GM18505 (cell line): ENCODE measurements around the gene SHTN1.

Source experiments
- ATAC-seq: cut with Tn5 transposase; IDR thresholded peaks from one replicate; pipeline ENCODE4 v1.9.1; 2021; ENCODE audit not compliant: unreplicated experiment
- POLR2A ChIP-seq: IDR thresholded peaks from 4 replicates; pipeline ENCODE4 v1.6.1; 2011; ENCODE audit warnings: borderline replicate concordance; ENCODE audit not compliant: insufficient read depth, insufficient read length; ENCODE audit errors: extremely low read depth

Gene SHTN1

GRCh38 chr10:116925056-116925455 lies 79.9 kb downstream of the SHTN1 start:
- no peak for TF ChIP-seq POLR2A
- ATAC-seq = no peak

- TF ChIP-seq POLR2A = no peak
- ATAC-seq = no peak
Measured at GRCh38 chr10:116919706-116920105, 85.3 kb downstream of the SHTN1 start.

- no peak for ATAC-seq
- no peak for TF ChIP-seq POLR2A
Measured at GRCh38 chr10:116919164-116919563, 85.8 kb downstream of the SHTN1 start.

GRCh38 chr10:116918583-116918982 lies 86.4 kb downstream of the SHTN1 start:
- no peak for ATAC-seq
- no peak for TF ChIP-seq POLR2A

GRCh38 chr10:116917481-116917880 lies 87.5 kb downstream of the SHTN1 start:
- no peak for ATAC-seq
- no peak for TF ChIP-seq POLR2A

- ATAC-seq = no peak
- TF ChIP-seq POLR2A = no peak
Measured at GRCh38 chr10:116915340-116915739, 89.6 kb downstream of the SHTN1 start.

GRCh38 chr10:116913695-116914094 lies 91.3 kb downstream of the SHTN1 start:
- ATAC-seq = no peak
- no peak for TF ChIP-seq POLR2A

GRCh38 chr10:116912162-116912561 lies 92.8 kb downstream of the SHTN1 start:
- no peak for TF ChIP-seq POLR2A
- no peak for ATAC-seq

GRCh38 chr10:116910910-116911309 lies 94.1 kb downstream of the SHTN1 start:
- ATAC-seq = no peak
- no peak for TF ChIP-seq POLR2A

- ATAC-seq = no peak
- TF ChIP-seq POLR2A = no peak
Measured at GRCh38 chr10:116909307-116909706, 95.7 kb downstream of the SHTN1 start.

GRCh38 chr10:116907245-116907987 lies 97.6 kb downstream of the SHTN1 start:
- TF ChIP-seq POLR2A = no peak
- ATAC-seq = no peak

- ATAC-seq = no peak
- TF ChIP-seq POLR2A = no peak
Measured at GRCh38 chr10:116905845-116906210, 99.2 kb downstream of the SHTN1 start.

GRCh38 chr10:116899626-116900025 lies 105.4 kb downstream of the SHTN1 start:
- no peak for ATAC-seq
- no peak for TF ChIP-seq POLR2A

GRCh38 chr10:116893686-116894037 lies 111.3 kb downstream of the SHTN1 start:
- no peak for ATAC-seq
- TF ChIP-seq POLR2A = no peak

- ATAC-seq = no peak
- no peak for TF ChIP-seq POLR2A
Measured at GRCh38 chr10:116892907-116893685, 111.9 kb downstream of the SHTN1 start.

- no peak for ATAC-seq
- TF ChIP-seq POLR2A = no peak
Measured at GRCh38 chr10:116891208-116891607, 113.8 kb downstream of the SHTN1 start.
